Right lobe of liver (tissue), 6 donors: ENCODE results near the gene MACROD2. TPM values are rescaled to one million over a fixed set of nuclear protein-coding genes. Genes with fewer than 3 reads are reported as not detected.

Experiments used
- ATAC-seq, 4 donors: fragments of 200-7000 bp; cut with Tn5 transposase; one replicate each; pipeline ENCODE4 v1.9.1; 2020; ENCODE audit warnings: mild to moderate bottlenecking in 4 of 4, moderate library complexity in 4 of 4
- DNase-seq, 3 donors: peaks; one replicate each; pipeline ENCODE4 v3.0.0-alpha.2; 2020
- H3K27ac ChIP-seq, 3 donors: fragments of 200-600 bp; one replicate each; pipeline ENCODE4 v1.8.0; 2022
- H3K27me3 ChIP-seq, 2 donors: fragments of 200-600 bp; one replicate each; pipeline ENCODE4 v1.8.0; 2022
- H3K36me3 ChIP-seq, 4 donors: fragments of 200-600 bp; sonication (generic) in 1 of 4; one replicate each; pipeline versions ENCODE4 v1.5.1 to v1.8.0; 2017 to 2022; ENCODE audit warnings: control low read depth in 1 of 4
- H3K4me1 ChIP-seq, 4 donors: fragments of 200-600 bp; sonication (generic) in 1 of 4; one replicate each; pipeline versions ENCODE4 v1.5.1 to v1.8.0; 2017 to 2022; ENCODE audit warnings: control low read depth in 1 of 4
- H3K4me3 ChIP-seq, 3 donors: fragments of 200-600 bp; one replicate each; pipeline ENCODE4 v1.8.0; 2022
- H3K9me3 ChIP-seq, 4 donors: fragments of 200-600 bp; sonication (generic) in 1 of 4; one replicate each; pipeline versions ENCODE4 v1.5.1 to v1.8.0; 2017 to 2022; ENCODE audit warnings: control low read depth in 1 of 4
- CTCF ChIP-seq, 4 donors: fragments of 200-600 bp in 3 of 4; fragments of 450-650 bp in 1 of 4; IDR thresholded peaks; one replicate each; pipeline versions ENCODE4 v1.5.1 to v1.8.0; 2016 to 2022; ENCODE audit warnings: antibody characterized with exemption in 4 of 4, mild to moderate bottlenecking in 2 of 4
- POLR2A ChIP-seq: fragments of 450-650 bp; IDR thresholded peaks from one replicate; pipeline ENCODE4 v1.6.1; 2017; ENCODE audit warnings: antibody characterized with exemption, mild to moderate bottlenecking
- WGBS: methylation state at CpG from one replicate; pipeline ENCODE4 v1.1.6; 2018; ENCODE audit warnings: low coverage, low lambda C conversion rate; ENCODE audit not compliant: insufficient coverage; ENCODE audit errors: missing lambda C conversion rate; 5-methylcytosine and 5-hydroxymethylcytosine counted together
- intact Hi-C, 2 donors: fragments of 100-400 bp; cut with DNase I; formaldehyde crosslinking; loops; one replicate each; pipeline versions ENCODE4 v1.11.2 to v1.14.1; 2022
- total RNA-seq, 6 experiments: library from RNA; depleted of rRNA in 2 of 6; stranded (reverse); fragments of >200 nt in 2 of 6; fragmentation: NEBNext Ultra II Directional in 3 of 6; extraction: Animal tissue kit (Norgen Biotek cat#: 25700) in 3 of 6; gene quantifications; one replicate each; pipeline versions ENCODE4 v1.1.0 to v1.2.4, GENCODE V29; 2016 to 2023
- donor health status: DM: no; HTN: yes; CAD: no.
- donor health status: DM: no; HTN: no; CAD: no.
- donor health status: DM: no; HTN: no; CAD: no.
- donor health status: DM: no; HTN: yes; CAD: no.
- donor health status: DM: no; HTN: yes; CAD: no.

The MACROD2 gene
- total RNA-seq, 6 experiments from 2014 or later = 1.2 to 5.5 (median 3.3) TPM

GRCh38 chr20:15256676-15257568 is 1261.6 kb downstream of the MACROD2 start:
- Histone ChIP-seq H3K36me3 (no peaks in the 10 kb centered on the region), H3K9me3 (no peaks in the 10 kb centered on the region), H3K27ac (no peak overlapping the region), H3K4me1 (no peaks in the 10 kb centered on the region), H3K4me3 (no peak overlapping the region), H3K27me3 (no peaks in the 10 kb centered on the region)
- DNase-seq (no peak), ATAC-seq (no peak)
- intact Hi-C loops = no loop called here
- no peak for TF ChIP-seq CTCF (IDR thresholded peaks at IDR 0.05)
- TF ChIP-seq POLR2A = no peak
- 65% methylated on average over 6 of the region's 6 CpGs for WGBS

- Histone ChIP-seq H3K36me3 (no peaks in the 10 kb centered on the region), H3K4me1 (no peaks in the 10 kb centered on the region), H3K9me3 (no peaks in the 10 kb centered on the region), H3K27ac (no peak overlapping the region), H3K4me3 (no peak overlapping the region), H3K27me3 (no peaks in the 10 kb centered on the region)
- no peak for TF ChIP-seq POLR2A
- TF ChIP-seq CTCF (IDR thresholded peaks at IDR 0.05) = no peak
- DNase-seq (no peak), ATAC-seq (no peak)
- intact Hi-C loops = no loop called here
- WGBS = 68% methylated on average over 1 of the region's 1 CpG
Observed at GRCh38 chr20:15257569-15257870, 1262.2 kb downstream of the MACROD2 start.

GRCh38 chr20:15265581-15266309 is 1270.4 kb downstream of the MACROD2 start:
- WGBS = 42% methylated on average over 1 of the region's 1 CpG

GRCh38 chr20:15267935-15268334 is 1272.6 kb downstream of the MACROD2 start:
- Histone ChIP-seq H3K27me3 (no peaks in the 10 kb centered on the region), H3K9me3 (no peaks in the 10 kb centered on the region), H3K27ac (no peak overlapping the region), H3K36me3 (no peaks in the 10 kb centered on the region), H3K4me3 (no peak overlapping the region), H3K4me1 (no peaks in the 10 kb centered on the region)
- intact Hi-C loops = no loop called here
- ATAC-seq (no peak), DNase-seq (no peak)
- TF ChIP-seq CTCF (IDR thresholded peaks at IDR 0.05) (no peak), POLR2A (no peak)
- WGBS = 26% methylated on average over 1 of the region's 1 CpG

More at GRCh38 chr20:15265581-15266309, 1270.4 kb downstream of the MACROD2 start:
- Histone ChIP-seq H3K4me3 (no peak overlapping the region), H3K9me3 (no peaks in the 10 kb centered on the region), H3K27me3 (no peaks in the 10 kb centered on the region), H3K4me1 (no peaks in the 10 kb centered on the region), H3K36me3 (no peaks in the 10 kb centered on the region), H3K27ac (no peak overlapping the region)
- intact Hi-C loops = no loop called here
- ATAC-seq (no peak), DNase-seq (no peak)
- TF ChIP-seq CTCF (IDR thresholded peaks at IDR 0.05) = no peak
- TF ChIP-seq POLR2A = no peak
